ENCODE data around the gene SPATA9. TPM values are rescaled to one million over a fixed set of nuclear protein-coding genes. Genes with fewer than 3 reads are reported as not detected.

Gene SPATA9
- total RNA-seq, 1 experiment from 2014 or later, result 0.34 TPM

DNA sequence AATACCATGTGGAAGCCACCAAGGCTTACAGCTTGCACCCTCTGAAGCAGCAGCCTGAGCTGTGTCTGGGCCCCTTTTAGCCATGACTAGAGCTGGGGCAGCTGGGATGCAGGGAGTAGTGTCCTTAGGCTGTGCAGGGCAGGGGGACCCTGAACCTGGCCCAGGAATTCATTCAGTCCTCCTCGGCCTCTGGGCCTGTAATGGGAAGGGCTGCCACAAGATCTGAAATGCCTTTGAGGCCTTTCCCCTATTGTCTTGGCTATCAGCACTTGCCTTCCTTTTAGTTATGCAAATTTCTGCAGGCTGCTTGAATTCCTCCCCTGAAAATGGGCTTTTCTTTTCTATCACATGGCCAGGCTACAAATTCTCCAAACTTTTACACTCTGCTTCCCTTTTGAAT lies 53.9 kb downstream of the SPATA9 start:
- H3K4me3 Mint-ChIP-seq (ENCODE audit: unreplicated experiment), result no peak overlapping the region
- intact Hi-C loops (cut with micrococcal nuclease; ENCODE audit: unreplicated experiment), result no loop called here
- DNase-seq, result no peak
- H3K36me3 Mint-ChIP-seq (ENCODE audit: insufficient read depth, unreplicated experiment), result no peaks in the 10 kb centered on the region
- Histone ChIP-seq H3K36me3 (ENCODE audit: control insufficient read depth, insufficient read depth, low read length) (no peaks in the 10 kb centered on the region), H3K4me3 (ENCODE audit: low read depth, low read length) (no peak overlapping the region), H3K27me3 (replicated peaks; ENCODE audit: control insufficient read depth, insufficient read depth, low read length) (no peaks in the 10 kb centered on the region), H3K4me1 (peaks cover 4% of the 10 kb centered on the region; the same call in 1 of the 2 replicates), H3K9me3 (no peaks in the 10 kb centered on the region)
- TF ChIP-seq, protein P1, sequence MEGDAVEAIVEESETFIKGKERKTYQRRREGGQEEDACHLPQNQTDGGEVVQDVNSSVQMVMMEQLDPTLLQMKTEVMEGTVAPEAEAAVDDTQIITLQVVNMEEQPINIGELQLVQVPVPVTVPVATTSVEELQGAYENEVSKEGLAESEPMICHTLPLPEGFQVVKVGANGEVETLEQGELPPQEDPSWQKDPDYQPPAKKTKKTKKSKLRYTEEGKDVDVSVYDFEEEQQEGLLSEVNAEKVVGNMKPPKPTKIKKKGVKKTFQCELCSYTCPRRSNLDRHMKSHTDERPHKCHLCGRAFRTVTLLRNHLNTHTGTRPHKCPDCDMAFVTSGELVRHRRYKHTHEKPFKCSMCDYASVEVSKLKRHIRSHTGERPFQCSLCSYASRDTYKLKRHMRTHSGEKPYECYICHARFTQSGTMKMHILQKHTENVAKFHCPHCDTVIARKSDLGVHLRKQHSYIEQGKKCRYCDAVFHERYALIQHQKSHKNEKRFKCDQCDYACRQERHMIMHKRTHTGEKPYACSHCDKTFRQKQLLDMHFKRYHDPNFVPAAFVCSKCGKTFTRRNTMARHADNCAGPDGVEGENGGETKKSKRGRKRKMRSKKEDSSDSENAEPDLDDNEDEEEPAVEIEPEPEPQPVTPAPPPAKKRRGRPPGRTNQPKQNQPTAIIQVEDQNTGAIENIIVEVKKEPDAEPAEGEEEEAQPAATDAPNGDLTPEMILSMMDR (IDR thresholded peaks at IDR 0.05; ENCODE audit: insufficient read depth in 1 of 2, low read depth in 1 of 2, low read length in 1 of 2, severe bottlenecking in 1 of 2, unreplicated experiment in 1 of 2), result no peak
- ChIA-PET POLR2A (no interaction called here), CTCF (no interaction called here)
- peaks cover 6% of the 10 kb centered on the region for H3K9me3 Mint-ChIP-seq (ENCODE audit: unreplicated experiment)
- H3K4me1 Mint-ChIP-seq (ENCODE audit: low read depth, unreplicated experiment), result peaks cover 11% of the 10 kb centered on the region
- no TSS peak for BruUV-seq (replicated peaks)
- H3K27me3 Mint-ChIP-seq (ENCODE audit: insufficient read depth, unreplicated experiment), result peaks cover 2% of the 10 kb centered on the region
- H3K27ac Mint-ChIP-seq (ENCODE audit: unreplicated experiment), result no peak overlapping the region

DNA sequence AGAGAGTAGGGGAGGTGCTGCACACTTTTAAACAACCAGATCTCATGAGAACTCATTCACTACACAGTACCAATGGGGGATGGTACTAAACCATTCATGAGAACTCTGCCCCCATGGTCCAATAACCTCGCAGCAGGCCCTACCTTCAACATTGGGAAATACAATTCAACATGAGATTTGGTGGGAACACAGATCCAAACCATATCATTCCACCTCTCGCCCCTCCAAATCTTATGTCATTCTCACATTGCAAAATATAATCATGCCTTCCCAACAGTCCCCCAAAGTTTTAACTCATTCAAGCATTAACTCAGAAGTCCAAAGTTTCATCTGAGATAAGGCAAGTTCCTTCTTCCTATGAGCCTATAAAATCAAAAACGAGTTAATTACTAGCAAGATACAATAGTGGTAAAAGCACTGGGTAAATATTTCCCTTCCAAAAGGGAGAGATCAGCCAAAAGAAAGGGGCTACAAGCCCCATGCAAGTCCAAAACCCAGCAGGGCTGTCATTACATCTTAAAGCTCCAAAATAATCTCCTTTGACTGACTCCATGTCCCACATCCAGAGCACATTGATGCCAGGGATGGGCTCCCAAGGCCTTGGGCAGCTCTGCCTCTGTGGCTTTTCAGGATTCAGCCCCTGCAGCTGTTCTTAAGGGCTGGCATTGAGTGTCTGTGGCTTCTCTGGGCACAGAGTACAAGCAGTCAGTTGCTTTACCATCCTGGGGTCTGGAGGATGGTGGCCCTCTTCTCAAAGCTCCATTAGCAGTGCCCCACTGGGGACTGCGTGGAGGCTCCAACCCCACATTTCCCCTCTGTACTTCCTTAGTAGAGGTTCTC lies 54.6 kb downstream of the SPATA9 start:
- intact Hi-C loops (cut with micrococcal nuclease; ENCODE audit: unreplicated experiment), result no loop called here
- Histone ChIP-seq H3K9me3 (no peaks in the 10 kb centered on the region), H3K4me3 (ENCODE audit: low read depth, low read length) (no peak overlapping the region), H3K27me3 (replicated peaks; ENCODE audit: control insufficient read depth, insufficient read depth, low read length) (no peaks in the 10 kb centered on the region), H3K36me3 (ENCODE audit: control insufficient read depth, insufficient read depth, low read length) (no peaks in the 10 kb centered on the region), H3K4me1 (peaks cover 4% of the 10 kb centered on the region; the same call in 1 of the 2 replicates)
- no TSS peak for BruUV-seq (replicated peaks)
- H3K27me3 Mint-ChIP-seq (ENCODE audit: insufficient read depth, unreplicated experiment), result peaks cover 2% of the 10 kb centered on the region
- H3K4me1 Mint-ChIP-seq (ENCODE audit: low read depth, unreplicated experiment), result peaks cover 11% of the 10 kb centered on the region
- TF ChIP-seq, protein P1 (IDR thresholded peaks at IDR 0.05; ENCODE audit: insufficient read depth in 1 of 2, low read depth in 1 of 2, low read length in 1 of 2, severe bottlenecking in 1 of 2, unreplicated experiment in 1 of 2), result no peak
- no peaks in the 10 kb centered on the region for H3K36me3 Mint-ChIP-seq (ENCODE audit: insufficient read depth, unreplicated experiment)
- ChIA-PET POLR2A (no interaction called here), CTCF (no interaction called here)
- peaks cover 6% of the 10 kb centered on the region for H3K9me3 Mint-ChIP-seq (ENCODE audit: unreplicated experiment)
- DNase-seq, result no peak
- no peak overlapping the region for H3K27ac Mint-ChIP-seq (ENCODE audit: unreplicated experiment)
- H3K4me3 Mint-ChIP-seq (ENCODE audit: unreplicated experiment), result no peak overlapping the region

DNA sequence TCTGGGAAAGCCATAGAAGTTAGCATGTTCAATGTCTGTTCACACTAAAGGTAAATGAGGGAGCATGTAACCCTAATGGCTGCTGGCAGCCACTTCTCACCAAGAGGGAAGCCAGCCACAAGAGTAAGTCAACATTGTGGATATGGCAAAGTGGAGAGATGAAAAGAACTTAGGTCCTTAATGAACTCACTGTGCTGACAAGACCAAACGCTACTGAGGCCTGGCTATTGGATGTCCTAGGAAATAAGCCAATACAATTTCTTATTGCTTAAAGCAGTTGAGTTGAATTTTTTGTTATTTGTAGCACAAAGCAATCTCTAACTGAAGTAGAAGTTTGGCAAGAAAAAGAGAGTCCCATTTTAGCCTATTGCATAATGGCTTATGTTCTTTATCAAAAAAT lies 56.1 kb downstream of the SPATA9 start:
- no peak overlapping the region for H3K4me3 Mint-ChIP-seq (ENCODE audit: unreplicated experiment)
- intact Hi-C loops (cut with micrococcal nuclease; ENCODE audit: unreplicated experiment), result no loop called here
- H3K27ac Mint-ChIP-seq (ENCODE audit: unreplicated experiment), result no peak overlapping the region
- H3K4me1 Mint-ChIP-seq (ENCODE audit: low read depth, unreplicated experiment), result peaks cover 3% of the 10 kb centered on the region
- Histone ChIP-seq H3K4me1 (no peaks in the 10 kb centered on the region), H3K4me3 (ENCODE audit: low read depth, low read length) (no peak overlapping the region), H3K27me3 (replicated peaks; ENCODE audit: control insufficient read depth, insufficient read depth, low read length) (no peaks in the 10 kb centered on the region), H3K36me3 (ENCODE audit: control insufficient read depth, insufficient read depth, low read length) (no peaks in the 10 kb centered on the region), H3K9me3 (no peaks in the 10 kb centered on the region)
- H3K36me3 Mint-ChIP-seq (ENCODE audit: insufficient read depth, unreplicated experiment), result no peaks in the 10 kb centered on the region
- peaks cover 6% of the 10 kb centered on the region for H3K9me3 Mint-ChIP-seq (ENCODE audit: unreplicated experiment)
- ChIA-PET CTCF (no interaction called here), POLR2A (no interaction called here)
- no peak for DNase-seq
- H3K27me3 Mint-ChIP-seq (ENCODE audit: insufficient read depth, unreplicated experiment), result peaks cover 7% of the 10 kb centered on the region
- no TSS peak for BruUV-seq (replicated peaks)
- TF ChIP-seq, protein P1 (IDR thresholded peaks at IDR 0.05; ENCODE audit: insufficient read depth in 1 of 2, low read depth in 1 of 2, low read length in 1 of 2, severe bottlenecking in 1 of 2, unreplicated experiment in 1 of 2), result no peak

Data from Caco-2 (cell line).